HepG2 (cell line): ENCODE measurements around the gene MAP2K3. TPM values are rescaled to one million over a fixed set of nuclear protein-coding genes. Genes with fewer than 3 reads are reported as not detected.
A peak's percentile ranks its signal among the peaks of the same experiment; 100 is the strongest.

ENCODE experiments used
- BCL3 ChIP-seq: sonication (generic); formaldehyde crosslinking; IDR thresholded peaks from 2 replicates; pipeline ENCODE4 v1.5.1; 2020; ENCODE audit warnings: mild to moderate bottlenecking, missing genetic modification reagents, moderate library complexity
- DNMT1 ChIP-seq: sonication (generic); formaldehyde crosslinking; IDR thresholded peaks from 2 replicates; pipeline ENCODE4 v1.5.1; 2020; ENCODE audit warnings: mild to moderate bottlenecking, missing genetic modification reagents
- GABPA ChIP-seq, 2 experiments: IDR thresholded peaks; 2 replicates each; pipeline ENCODE4 v1.6.1; 2011 to 2016; ENCODE audit warnings: low read depth in 2 of 2, low read length in 1 of 2, missing biosample characterization in 1 of 2, missing genetic modification characterization in 1 of 2
- GLMP ChIP-seq: sonication (generic); formaldehyde crosslinking; IDR thresholded peaks from 2 replicates; pipeline ENCODE4 v1.9.0; 2021; ENCODE audit warnings: missing genetic modification reagents, mild to moderate bottlenecking, borderline replicate concordance
- HMGXB4 ChIP-seq, 2 experiments: sonication (generic) in 1 of 2; formaldehyde crosslinking in 1 of 2; IDR thresholded peaks; 2 replicates each; pipeline versions ENCODE4 v1.4.0 to v1.6.1; 2018 to 2020; ENCODE audit warnings: missing genetic modification reagents in 2 of 2, borderline replicate concordance in 1 of 2, low read depth in 1 of 2, mild to moderate bottlenecking in 1 of 2, missing biosample characterization in 1 of 2
- HNF1B ChIP-seq: sonication (generic); formaldehyde crosslinking; IDR thresholded peaks from 2 replicates; pipeline ENCODE4 v1.5.1; 2020; ENCODE audit warnings: mild to moderate bottlenecking, moderate library complexity, missing genetic modification reagents
- KLF13 ChIP-seq: sonication (generic); formaldehyde crosslinking; IDR thresholded peaks from 2 replicates; pipeline ENCODE4 v1.4.0; 2020; ENCODE audit warnings: mild to moderate bottlenecking, missing genetic modification reagents
- MLXIP ChIP-seq: sonication (generic); formaldehyde crosslinking; IDR thresholded peaks from 2 replicates; pipeline ENCODE4 v1.9.0; 2021; ENCODE audit warnings: missing genetic modification reagents, borderline replicate concordance
- PRMT3 ChIP-seq: sonication (generic); formaldehyde crosslinking; IDR thresholded peaks from 2 replicates; pipeline ENCODE4 v1.8.1; 2022; ENCODE audit warnings: low read depth, mild to moderate bottlenecking, moderate library complexity, missing genetic modification reagents, borderline replicate concordance
- RELA ChIP-seq: sonication (generic); formaldehyde crosslinking; IDR thresholded peaks from 2 replicates; pipeline ENCODE4 v1.4.0; 2020; ENCODE audit warnings: missing genetic modification reagents
- TFDP2 ChIP-seq: sonication (generic); formaldehyde crosslinking; IDR thresholded peaks from 2 replicates; pipeline ENCODE4 v1.4.0; 2020; ENCODE audit warnings: missing genetic modification reagents
- ZKSCAN5 ChIP-seq: sonication (generic); formaldehyde crosslinking; IDR thresholded peaks from 2 replicates; pipeline ENCODE4 v1.5.1; 2020; ENCODE audit warnings: mild to moderate bottlenecking, missing genetic modification reagents
- ZNF138 ChIP-seq: sonication (generic); formaldehyde crosslinking; IDR thresholded peaks from 2 replicates; pipeline ENCODE4 v1.5.0; 2020; ENCODE audit warnings: mild to moderate bottlenecking, low read depth, missing genetic modification reagents
- ZNF354B ChIP-seq: sonication (generic); formaldehyde crosslinking; IDR thresholded peaks from 2 replicates; pipeline ENCODE4 v1.8.0; 2022; ENCODE audit warnings: mild to moderate bottlenecking, missing genetic modification reagents
- ZNF414 ChIP-seq: sonication (generic); formaldehyde crosslinking; IDR thresholded peaks from 2 replicates; pipeline ENCODE4 v1.5.0; 2020; ENCODE audit warnings: missing genetic modification reagents
- ZNF670 ChIP-seq: sonication (generic); formaldehyde crosslinking; IDR thresholded peaks from 2 replicates; pipeline ENCODE4 v1.8.0; 2022; ENCODE audit warnings: mild to moderate bottlenecking, missing genetic modification reagents, borderline replicate concordance
- polyA plus RNA-seq, 8 experiments: library from polyadenylated mRNA; depleted of rRNA in 3 of 8; stranded (reverse) in 7 of 8; unstranded in 1 of 8; fragments of >200 nt; fragmentation: Illumina TruSeq in 4 of 8; extraction: Trizol in 4 of 8; gene quantifications; 2 replicates each; pipeline versions ENCODE4 v1.2.1 to v1.2.3, GENCODE V29; 2011 to 2016; ENCODE audit warnings: low read depth in 4 of 8, missing spikeins in 1 of 8, mixed read lengths in 1 of 8; ENCODE audit not compliant: insufficient read depth in 1 of 8
- total RNA-seq, 5 experiments: library from RNA; depleted of rRNA; stranded (reverse); fragments of >200 nt; fragmentation: Illumina TruSeq; extraction: Trizol; gene quantifications; 2 replicates each; pipeline ENCODE4 v1.2.3, GENCODE V29; 2016; ENCODE audit warnings: low read depth in 1 of 5

The MAP2K3 gene
- total and polyA plus RNA-seq, 2 of the 13 experiments (the other 11 are each of a cell fraction or from before 2014, with no cell fraction given), result 20.5 to 27.4 TPM

GRCh38 chr17:21287703-21288449 lies 3.4 kb downstream of the MAP2K3 start (continued):
- peak; percentile 88 for TF ChIP-seq HNF1B (CRISPR knock-in tag)
- TF ChIP-seq ZKSCAN5 (CRISPR knock-in tag), result no peak
- peak; percentile 89; the same call in 1 of the 2 replicates for TF ChIP-seq ZNF354B
- TF ChIP-seq GLMP, result no peak
- no peak for TF ChIP-seq PRMT3
- TF ChIP-seq TFDP2 (CRISPR knock-in tag), result no peak
- peak; percentile 91 for TF ChIP-seq BCL3 (CRISPR knock-in tag)
- TF ChIP-seq MLXIP, result no peak
- TF ChIP-seq ZNF414 (CRISPR knock-in tag), result 0 out of 2 replicates have a peak, but pooled peaks have one; percentile 55
- no peak for TF ChIP-seq KLF13 (CRISPR knock-in tag)
- no peak for TF ChIP-seq ZNF138 (CRISPR knock-in tag)
- no peak for TF ChIP-seq DNMT1 (CRISPR knock-in tag)
- peak; percentile 61 for TF ChIP-seq GABPA (IDR thresholded peaks at IDR 0.05; ENCODE audit: low read depth, low read length)
- peak; percentile 86 for TF ChIP-seq GABPA (CRISPR knock-in tag; IDR thresholded peaks at IDR 0.05; ENCODE audit: low read depth)
- TF ChIP-seq RELA, result peak; percentile 89; the same call in 1 of the 2 replicates
- peak; percentile 54 to 58; a peak in 3 of 4 replicates for TF ChIP-seq HMGXB4 (CRISPR knock-in tag; IDR thresholded peaks at IDR 0.05; ENCODE audit: borderline replicate concordance in 1 of 2, low read depth in 1 of 2)
- no peak; the same call in none of the 2 replicates for TF ChIP-seq ZNF670
